ENCODE results near the gene SIDT2.

SIDT2 gene

DNA sequence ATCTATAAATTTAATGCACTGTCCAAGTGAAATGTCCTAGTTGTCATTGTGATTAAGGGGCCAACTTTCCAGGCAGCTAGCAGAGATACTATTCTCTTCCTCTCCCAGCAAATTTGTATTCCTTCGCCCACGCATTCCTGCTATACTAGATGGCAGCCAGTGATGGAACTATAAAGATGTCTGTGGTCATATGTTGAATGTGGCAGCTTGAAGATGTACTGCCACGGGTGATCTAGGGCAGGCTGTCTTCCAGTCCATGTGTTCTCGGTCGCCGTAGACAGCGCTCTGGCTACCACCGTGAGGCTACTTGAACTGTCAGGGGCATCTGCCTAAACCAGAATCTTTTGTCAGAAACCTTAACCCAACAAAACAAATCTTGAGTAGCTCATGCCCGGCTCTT is 8.3 kb upstream of the SIDT2 start:
- Histone ChIP-seq H2AFZ (ENCODE audit: low read depth) (no peak overlapping the region), H3K4me2 (no peak overlapping the region), H4K20me1 (ENCODE audit: insufficient read depth) (no peaks in the 10 kb centered on the region), H3K79me2 (ENCODE audit: insufficient read depth, low read depth) (no peaks in the 10 kb centered on the region), H3K9ac (no peak overlapping the region), H3K27ac (no peak overlapping the region), H3K4me3 (IDR thresholded peaks at IDR 0.05; ENCODE audit: insufficient read depth, low read depth, low read length) (no peak overlapping the region), H3K4me1 (ENCODE audit: low read depth, poor library complexity, severe bottlenecking) (no peaks in the 10 kb centered on the region), H3K27me3 (ENCODE audit: insufficient read depth, low read depth) (no peaks in the 10 kb centered on the region), H3K36me3 (ENCODE audit: insufficient read depth) (peaks cover 4% of the 10 kb centered on the region; the same call in 1 of the 2 replicates)
- TF ChIP-seq, protein P1, sequence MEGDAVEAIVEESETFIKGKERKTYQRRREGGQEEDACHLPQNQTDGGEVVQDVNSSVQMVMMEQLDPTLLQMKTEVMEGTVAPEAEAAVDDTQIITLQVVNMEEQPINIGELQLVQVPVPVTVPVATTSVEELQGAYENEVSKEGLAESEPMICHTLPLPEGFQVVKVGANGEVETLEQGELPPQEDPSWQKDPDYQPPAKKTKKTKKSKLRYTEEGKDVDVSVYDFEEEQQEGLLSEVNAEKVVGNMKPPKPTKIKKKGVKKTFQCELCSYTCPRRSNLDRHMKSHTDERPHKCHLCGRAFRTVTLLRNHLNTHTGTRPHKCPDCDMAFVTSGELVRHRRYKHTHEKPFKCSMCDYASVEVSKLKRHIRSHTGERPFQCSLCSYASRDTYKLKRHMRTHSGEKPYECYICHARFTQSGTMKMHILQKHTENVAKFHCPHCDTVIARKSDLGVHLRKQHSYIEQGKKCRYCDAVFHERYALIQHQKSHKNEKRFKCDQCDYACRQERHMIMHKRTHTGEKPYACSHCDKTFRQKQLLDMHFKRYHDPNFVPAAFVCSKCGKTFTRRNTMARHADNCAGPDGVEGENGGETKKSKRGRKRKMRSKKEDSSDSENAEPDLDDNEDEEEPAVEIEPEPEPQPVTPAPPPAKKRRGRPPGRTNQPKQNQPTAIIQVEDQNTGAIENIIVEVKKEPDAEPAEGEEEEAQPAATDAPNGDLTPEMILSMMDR (conservative IDR thresholded peaks at IDR 0.05; ENCODE audit: low read depth, low read length), result no peak

DNA sequence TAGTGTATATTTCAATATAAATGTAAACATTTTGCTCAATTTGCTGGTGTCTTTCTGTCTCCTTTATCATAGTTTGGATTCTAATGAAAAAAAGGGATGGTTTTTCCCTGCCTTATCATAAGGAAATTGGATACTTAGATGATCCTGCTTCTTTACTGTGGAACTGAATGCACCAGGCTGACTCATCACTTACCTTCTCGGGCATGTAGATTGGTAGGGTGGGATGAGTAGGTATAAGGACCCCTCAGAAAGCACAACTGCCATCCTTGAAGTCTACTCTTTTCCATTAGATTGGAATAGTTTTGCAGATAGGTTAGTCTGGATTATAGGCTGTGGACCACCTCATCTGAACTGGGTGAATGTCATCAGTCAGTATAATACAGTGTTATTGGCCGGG is 7.5 kb upstream of the SIDT2 start:
- H3K4me2 ChIP-seq, result no peak overlapping the region
- TF ChIP-seq, protein P1 (conservative IDR thresholded peaks at IDR 0.05; ENCODE audit: low read depth, low read length), result no peak
- H2AFZ ChIP-seq (ENCODE audit: low read depth), result no peak overlapping the region
- H3K27me3 ChIP-seq (ENCODE audit: insufficient read depth, low read depth), result no peaks in the 10 kb centered on the region
- peaks cover 4% of the 10 kb centered on the region; the same call in 1 of the 2 replicates for H3K36me3 ChIP-seq (ENCODE audit: insufficient read depth)
- H3K4me3 ChIP-seq (IDR thresholded peaks at IDR 0.05; ENCODE audit: insufficient read depth, low read depth, low read length), result no peak overlapping the region
- no peak overlapping the region for H3K9ac ChIP-seq
- no peak overlapping the region for H3K27ac ChIP-seq
- no peaks in the 10 kb centered on the region for H4K20me1 ChIP-seq (ENCODE audit: insufficient read depth)
- H3K4me1 ChIP-seq (ENCODE audit: low read depth, poor library complexity, severe bottlenecking), result no peaks in the 10 kb centered on the region
- no peaks in the 10 kb centered on the region for H3K79me2 ChIP-seq (ENCODE audit: insufficient read depth, low read depth)

DNA sequence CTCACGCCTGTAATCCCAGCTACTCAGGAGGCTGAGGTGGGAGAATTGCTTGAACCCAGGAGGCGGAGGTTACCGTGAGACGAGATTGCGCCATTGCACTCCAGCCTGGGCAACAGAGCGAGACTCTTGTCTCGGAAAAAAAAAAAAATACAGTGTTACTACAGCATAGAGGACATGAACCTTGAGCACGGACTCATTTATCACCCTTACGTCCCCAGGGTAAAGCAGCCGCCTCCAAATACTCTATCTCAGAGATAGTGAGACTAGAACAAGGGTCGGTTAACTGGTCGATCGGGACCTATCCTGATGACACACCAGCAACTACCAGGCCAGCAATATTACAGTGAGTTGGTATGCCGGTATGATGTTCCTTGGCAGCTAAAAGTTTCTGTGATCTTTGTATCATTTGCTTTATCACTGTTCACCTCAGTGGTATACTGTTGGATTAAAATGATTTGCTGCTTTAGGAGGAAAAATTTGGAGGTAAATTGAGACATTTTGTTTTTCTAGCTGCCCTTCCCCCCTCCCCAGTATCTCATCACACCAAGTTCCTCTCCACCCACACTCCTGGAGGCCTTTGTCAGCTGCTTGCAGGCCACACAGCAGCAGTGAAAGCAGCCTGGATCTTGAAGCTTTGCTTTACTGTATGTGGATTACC is 7.0 kb upstream of the SIDT2 start:
- Histone ChIP-seq H3K27me3 (ENCODE audit: insufficient read depth, low read depth) (no peaks in the 10 kb centered on the region), H3K4me1 (ENCODE audit: low read depth, poor library complexity, severe bottlenecking) (no peaks in the 10 kb centered on the region), H3K79me2 (ENCODE audit: insufficient read depth, low read depth) (no peaks in the 10 kb centered on the region), H3K4me3 (IDR thresholded peaks at IDR 0.05; ENCODE audit: insufficient read depth, low read depth, low read length) (no peak overlapping the region), H4K20me1 (ENCODE audit: insufficient read depth) (no peaks in the 10 kb centered on the region), H2AFZ (ENCODE audit: low read depth) (no peak overlapping the region), H3K36me3 (ENCODE audit: insufficient read depth) (peaks cover under 1% of the 10 kb centered on the region; the same call in 1 of the 2 replicates), H3K27ac (no peak overlapping the region), H3K9ac (no peak overlapping the region), H3K4me2 (no peak overlapping the region)
- TF ChIP-seq, protein P1 (conservative IDR thresholded peaks at IDR 0.05; ENCODE audit: low read depth, low read length), result no peak

DNA sequence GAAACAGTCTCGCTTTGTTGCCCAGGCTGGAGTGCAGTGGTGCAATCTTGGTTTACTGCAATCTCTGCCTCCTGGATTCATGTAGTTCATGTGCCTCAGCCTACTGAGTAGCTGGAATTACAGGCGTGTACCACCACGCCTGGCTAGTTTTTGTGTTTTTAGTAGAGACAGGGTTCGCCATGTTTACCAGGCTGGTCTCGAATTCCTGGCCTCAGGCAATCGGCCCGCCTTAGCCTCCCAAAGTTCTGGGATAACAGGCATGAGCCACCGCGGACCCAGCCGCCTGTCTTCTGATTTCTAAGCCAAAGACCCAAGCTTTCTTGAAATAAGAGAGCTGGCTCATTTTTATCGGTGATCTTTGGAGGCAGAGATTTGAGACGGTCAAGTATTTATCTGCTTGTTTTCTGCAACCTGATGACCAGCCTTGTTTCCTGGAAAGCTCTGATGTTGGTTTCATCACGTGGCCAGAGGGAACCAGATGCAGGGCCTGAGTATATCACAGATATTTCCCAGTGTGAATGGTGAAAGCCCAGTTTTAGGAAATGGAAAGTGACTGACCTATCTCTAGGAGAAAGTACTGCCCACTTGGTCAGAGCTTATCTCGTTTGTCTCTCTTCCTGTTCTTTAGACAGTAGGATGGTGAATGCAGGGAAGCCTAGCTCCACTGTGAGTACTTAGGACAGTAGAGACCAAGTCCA is 5.7 kb upstream of the SIDT2 start:
- Histone ChIP-seq H3K27me3 (ENCODE audit: insufficient read depth, low read depth) (no peaks in the 10 kb centered on the region), H3K4me3 (IDR thresholded peaks at IDR 0.05; ENCODE audit: insufficient read depth, low read depth, low read length) (no peak overlapping the region), H3K79me2 (ENCODE audit: insufficient read depth, low read depth) (no peaks in the 10 kb centered on the region), H2AFZ (ENCODE audit: low read depth) (no peak overlapping the region), H3K36me3 (ENCODE audit: insufficient read depth) (no peaks in the 10 kb centered on the region), H3K4me2 (no peak overlapping the region), H3K4me1 (ENCODE audit: low read depth, poor library complexity, severe bottlenecking) (peaks cover 2% of the 10 kb centered on the region), H3K27ac (no peak overlapping the region), H4K20me1 (ENCODE audit: insufficient read depth) (no peaks in the 10 kb centered on the region), H3K9ac (no peak overlapping the region)
- TF ChIP-seq, protein P1 (conservative IDR thresholded peaks at IDR 0.05; ENCODE audit: low read depth, low read length), result no peak
